ENCODE results near the gene TIAL1.

Gene TIAL1

DNA sequence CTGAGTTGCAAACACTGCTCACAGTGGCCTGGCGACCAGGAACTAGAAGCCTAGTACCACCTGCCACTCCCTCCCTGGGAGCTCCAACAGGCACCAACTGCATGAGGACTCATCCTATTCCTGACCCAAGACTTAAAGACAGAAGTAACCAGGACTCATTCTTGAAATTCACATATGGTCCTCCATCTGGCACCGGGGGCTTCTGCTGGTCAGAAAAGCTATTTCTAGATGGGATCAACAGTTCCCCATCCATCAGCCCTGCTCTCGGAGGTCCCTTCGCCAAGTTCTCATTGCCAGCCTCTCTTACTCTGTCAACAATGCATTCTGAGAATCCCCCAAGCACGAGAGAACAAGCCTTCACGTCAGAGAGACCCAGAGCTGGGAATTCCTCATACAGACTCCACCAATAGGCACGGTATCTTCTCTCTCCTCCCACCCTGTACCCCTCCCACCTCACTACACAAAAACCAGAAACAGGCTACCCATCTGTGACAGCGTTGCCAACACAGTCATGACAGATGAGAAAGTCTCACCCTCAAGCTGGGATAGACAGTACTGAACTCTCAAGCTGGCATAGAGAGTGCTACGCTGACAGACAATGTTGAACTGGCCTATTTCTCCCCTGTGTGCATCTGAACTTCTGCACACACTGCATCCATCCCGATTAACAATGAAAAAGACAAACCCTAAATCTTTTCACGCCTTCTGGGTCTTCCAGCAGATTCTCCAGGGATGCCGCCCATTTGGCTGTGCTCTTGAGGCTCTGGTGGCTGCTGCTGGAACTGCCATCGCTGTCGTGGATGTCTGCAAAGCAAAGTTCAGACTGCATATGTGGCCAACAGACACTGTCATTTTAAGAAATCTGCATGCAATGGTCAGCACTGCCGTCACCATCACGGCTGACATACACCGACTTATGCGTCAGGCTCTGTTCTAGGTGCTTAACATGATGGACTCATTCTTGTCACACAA lies 69.9 kb downstream of the TIAL1 start:
- no peak for DNase-seq

- DNase-seq, result no peak
These were observed 70.6 kb downstream of the TIAL1 start for GRCh38 chr10:119526149-119526548.

DNA sequence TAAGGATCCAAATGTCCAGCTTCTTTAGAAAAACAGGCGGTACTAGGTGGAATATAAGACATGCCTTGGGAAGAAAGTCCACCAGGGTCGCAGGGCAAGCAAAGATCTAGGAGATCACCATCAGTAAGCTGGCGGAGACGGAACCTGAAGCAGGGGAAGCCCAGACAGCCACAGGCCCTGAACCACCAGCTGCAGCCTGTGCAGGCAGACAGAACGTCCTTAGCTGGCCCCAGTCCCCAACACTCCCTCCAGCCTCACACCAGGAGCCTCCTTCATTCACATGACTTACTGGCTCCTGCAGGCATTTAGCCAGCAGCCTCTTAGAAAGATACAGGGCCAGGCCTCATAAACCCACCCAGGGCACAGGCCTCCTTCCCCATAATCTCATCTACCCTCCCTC lies 71.6 kb downstream of the TIAL1 start:
- DNase-seq, result no peak

- no peak for DNase-seq
These were observed 72.1 kb downstream of the TIAL1 start for GRCh38 chr10:119524720-119525070.

GRCh38 chr10:119523895-119524719 lies 72.7 kb downstream of the TIAL1 start:
- DNase-seq, result peak in 1 of 2 donors; percentile 29

All from inflammatory macrophage (primary cell).